HL-60/S4 (cell line): ENCODE data around the gene FCAMR.

Source experiments
- in situ Hi-C: fragments of 300-500 bp; cut with MboI; formaldehyde crosslinking; loops from 2 replicates; pipeline ENCODE4 v1.14.3; 2022; ENCODE audit warnings: low sequenced_read_pairs

Gene FCAMR

DNA sequence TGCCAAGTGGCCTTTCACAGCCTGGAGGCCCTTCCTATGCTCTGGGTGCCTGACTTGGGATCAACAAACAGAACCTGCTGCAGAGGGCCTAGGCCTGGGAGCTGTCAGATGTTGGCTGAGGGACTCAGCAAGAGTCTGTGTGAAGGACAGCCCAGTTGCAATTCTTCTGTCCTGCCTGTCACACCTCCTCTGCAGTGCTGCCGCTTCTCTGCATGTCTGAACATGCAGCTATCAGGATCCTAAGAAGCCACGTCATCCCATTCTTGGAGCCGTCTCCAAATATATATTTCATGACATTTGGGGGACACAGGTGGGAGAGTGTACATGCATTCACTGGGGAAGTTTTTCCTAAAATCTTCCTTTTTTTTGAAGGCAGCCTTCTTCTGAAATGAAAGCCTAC lies 8.6 kb downstream of the FCAMR start:
- in situ Hi-C loops: no loop called here

DNA sequence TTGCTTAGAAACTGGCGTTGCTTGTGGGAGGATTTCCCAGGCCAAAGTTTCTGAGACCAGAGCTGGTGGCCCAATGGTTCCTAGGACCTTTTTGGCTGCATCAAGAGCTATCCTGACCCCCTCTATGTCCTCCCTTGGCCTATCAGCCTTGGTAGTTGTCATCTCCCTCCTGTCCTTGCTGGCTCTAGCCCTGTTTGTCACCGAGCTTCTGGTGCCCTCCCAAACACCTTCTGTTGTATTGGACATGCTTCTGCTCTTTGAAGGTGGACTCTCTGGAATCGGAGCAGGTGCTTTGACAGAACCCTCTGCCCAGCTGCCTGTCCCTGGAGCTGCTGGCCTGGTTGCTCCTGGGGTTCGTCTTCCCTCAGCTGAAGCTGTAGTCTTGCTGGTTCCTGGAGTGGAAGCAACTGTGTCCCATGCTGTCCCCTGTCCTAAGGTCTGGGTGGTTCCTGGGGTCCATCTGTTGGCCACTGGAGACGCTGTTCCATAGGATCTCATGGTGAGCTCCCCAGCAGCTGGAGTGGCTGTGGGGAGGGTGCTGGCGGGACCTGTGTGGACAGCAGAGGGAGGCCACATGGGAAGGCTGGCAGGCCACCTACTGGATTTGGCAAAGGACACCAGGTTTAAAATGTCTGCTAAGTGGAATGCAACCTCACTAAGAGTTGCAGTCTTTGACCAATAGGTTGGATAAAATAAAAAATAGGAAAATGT lies 9.4 kb downstream of the FCAMR start:
- in situ Hi-C loops: no loop called here

DNA sequence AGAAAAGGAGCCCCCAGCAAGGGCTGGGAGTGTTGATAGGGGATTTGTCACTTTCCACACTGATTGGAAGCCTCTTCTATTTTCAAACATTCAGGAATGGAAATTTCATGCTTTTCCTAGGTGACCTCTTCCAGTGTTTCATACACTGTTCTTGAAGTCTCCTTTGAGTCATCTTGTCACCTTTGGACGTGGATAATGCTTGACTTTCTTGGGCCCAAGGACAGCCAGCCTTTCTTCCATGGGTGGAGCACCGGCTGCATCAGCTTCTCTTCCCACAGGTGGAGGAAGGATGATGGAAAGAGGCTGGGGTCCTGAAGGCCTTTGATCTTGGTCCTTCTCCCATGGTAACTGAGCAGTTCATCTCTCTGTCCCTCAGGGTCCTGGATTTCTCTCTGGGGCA lies 12.1 kb downstream of the FCAMR start:
- in situ Hi-C loops: no loop called here

DNA sequence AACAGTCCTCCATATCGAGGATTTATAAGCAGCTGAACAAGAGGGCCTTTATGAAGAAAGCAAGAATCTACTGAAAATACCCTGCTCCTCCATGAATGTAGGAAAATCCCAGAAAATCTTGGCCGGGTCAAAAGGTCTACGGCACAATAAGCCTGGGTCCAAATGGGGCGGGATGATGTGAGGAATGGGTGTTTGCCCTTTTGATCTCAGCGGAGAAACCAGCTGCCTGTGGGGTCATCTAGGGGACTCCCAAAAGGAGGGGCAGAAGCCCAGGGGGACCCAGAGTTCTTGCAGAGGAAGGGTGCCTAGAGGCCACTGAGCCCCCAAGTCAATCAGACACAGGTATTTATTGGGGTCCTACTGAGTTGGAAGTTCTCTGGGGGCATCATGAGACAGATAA lies 12.6 kb downstream of the FCAMR start:
- in situ Hi-C loops: no loop called here

DNA sequence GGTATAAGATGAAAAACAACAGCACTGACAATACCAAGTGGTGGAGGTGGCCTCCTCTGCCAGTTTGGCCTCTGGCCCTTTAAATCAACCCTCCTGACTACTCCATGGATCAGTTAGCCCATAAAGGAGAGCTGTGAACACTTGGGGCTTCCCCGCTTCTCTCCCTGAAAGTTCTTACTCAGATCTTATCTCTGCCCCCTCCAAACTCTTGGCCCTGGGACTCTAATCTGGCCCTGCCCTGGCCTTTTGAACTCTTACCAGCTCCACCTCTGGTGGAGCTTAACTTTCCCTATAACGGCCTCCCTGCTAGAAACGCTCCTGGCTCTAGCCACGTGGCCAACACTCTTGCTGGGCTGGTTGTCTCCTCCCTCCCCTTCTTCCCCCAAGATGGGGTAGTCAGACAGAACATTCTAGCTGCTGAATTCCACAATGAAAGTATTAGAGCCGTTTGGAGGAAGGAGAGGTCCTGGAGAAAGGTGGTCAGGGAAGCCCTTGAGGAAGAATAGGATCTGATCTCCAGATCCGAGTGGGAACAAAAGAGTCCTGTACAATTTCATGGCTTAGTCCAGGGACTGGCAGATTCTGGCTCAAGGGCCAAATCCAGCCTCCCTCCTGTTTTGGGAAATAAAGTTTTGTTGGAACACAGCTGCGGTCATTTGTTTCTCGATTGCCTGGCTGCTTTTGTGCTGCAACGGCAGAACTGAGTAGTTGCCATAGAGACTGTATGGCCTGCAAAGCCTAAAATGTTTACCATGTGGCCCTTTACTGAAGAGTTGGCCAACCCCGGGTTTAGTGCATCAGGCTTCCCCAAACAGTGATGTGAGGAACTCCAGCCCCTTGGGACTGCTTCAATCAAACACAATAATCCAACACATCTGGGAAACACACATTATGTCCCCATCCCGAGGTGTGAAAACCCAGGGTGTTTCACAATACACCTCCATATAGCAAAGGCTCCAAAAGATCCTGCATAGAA lies 14.5 kb downstream of the FCAMR start:
- in situ Hi-C loops: no loop called here

DNA sequence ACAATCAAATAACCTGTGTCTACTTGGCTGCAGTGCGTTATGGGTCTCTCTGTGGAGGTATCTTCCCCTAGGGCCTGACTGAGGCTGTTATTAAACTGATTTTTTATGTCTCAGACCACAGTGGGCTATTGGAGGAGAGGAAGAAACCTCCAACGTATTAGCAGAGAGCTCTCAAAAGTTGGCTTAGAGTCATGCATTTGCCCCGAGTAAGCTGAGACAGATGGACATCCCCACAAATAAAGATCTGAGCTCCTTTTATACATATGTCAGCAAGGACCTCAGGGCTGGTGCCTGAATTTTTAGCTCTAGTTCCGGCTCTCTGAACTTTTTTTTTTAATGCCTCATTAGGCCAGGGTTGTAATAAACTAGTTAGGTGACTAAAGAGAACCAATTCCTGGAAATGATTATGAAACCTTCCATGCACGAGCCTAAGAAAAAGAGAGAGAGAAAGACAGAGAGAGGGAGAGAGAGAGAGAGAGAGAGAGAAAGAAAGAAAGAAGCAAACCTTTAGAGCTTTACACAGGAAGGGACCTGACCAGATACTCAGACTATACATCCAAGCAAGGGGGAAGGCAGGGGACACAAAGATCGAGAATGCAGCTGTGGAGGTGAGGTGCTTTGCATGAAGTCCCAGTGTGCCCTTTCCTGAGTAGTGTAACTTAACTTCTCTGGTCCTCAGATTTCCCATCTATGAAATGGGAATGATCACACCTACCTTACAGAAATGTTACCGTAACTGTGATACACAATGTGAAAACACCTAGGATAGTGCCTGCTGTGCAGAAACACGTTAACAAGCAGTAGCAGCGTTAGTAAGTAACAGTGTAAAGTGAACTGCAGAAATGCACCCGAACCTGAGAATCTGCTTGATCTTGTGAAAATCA lies 15.6 kb downstream of the FCAMR start:
- in situ Hi-C loops: no loop called here

DNA sequence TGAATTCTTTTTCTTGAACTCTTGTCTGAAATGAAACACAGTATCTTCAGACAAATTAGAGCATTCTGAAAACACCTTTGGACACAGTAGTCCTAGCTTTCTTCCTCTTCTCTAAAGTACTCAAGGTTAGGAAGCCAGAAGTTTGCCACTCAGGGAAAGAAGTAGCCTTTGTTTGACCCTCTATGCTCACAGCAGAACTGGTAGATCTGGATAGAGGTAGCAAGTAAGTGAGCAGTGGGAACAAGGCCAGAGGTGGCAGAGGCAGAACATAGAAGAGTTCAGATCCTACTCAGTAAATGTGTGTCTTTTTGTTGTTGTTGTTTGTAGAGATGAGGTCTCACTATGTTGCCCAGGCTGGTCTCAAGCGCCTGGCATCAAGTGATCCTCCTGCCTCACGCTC lies 16.6 kb downstream of the FCAMR start:
- in situ Hi-C loops: no loop called here

DNA sequence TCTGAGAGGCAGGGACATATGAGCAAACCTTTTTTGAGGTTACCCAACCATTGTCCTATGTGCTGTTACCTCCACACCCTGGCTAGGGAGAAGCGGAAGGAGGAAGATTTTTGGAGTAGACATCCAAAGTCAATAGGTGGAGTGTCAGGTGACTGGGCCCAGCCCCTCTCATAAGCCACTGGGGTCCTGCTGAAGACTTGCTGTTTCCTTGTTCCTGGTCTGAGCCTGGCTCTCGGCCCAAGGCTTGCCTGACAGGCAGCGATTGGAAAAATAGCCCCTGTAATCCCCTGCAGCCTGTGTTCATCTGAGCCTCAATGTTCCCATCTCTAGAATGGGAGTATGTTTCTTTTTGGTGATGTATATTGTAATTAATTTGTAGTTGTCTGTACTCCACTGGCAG lies 17.1 kb downstream of the FCAMR start:
- in situ Hi-C loops: no loop called here

DNA sequence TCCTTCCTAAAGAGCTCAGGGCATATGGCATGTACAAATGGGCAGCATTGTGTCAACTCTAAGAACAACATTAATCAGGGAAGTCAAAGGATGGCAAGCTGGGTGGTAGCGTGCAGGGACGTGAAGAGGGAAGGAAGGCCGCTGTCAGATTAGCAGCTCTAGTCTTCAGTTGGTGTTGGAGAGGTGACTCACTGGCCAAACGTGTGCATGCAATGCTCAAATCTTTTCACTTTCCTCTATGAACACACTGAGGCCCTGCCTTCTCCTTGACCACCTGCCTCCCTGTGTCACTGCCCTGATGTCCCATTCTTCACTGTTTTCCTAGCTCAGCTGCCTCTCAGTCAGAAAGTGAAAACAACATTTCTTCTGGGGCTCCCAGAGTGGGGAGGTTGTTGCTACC lies 18.1 kb downstream of the FCAMR start:
- in situ Hi-C loops: no loop called here

DNA sequence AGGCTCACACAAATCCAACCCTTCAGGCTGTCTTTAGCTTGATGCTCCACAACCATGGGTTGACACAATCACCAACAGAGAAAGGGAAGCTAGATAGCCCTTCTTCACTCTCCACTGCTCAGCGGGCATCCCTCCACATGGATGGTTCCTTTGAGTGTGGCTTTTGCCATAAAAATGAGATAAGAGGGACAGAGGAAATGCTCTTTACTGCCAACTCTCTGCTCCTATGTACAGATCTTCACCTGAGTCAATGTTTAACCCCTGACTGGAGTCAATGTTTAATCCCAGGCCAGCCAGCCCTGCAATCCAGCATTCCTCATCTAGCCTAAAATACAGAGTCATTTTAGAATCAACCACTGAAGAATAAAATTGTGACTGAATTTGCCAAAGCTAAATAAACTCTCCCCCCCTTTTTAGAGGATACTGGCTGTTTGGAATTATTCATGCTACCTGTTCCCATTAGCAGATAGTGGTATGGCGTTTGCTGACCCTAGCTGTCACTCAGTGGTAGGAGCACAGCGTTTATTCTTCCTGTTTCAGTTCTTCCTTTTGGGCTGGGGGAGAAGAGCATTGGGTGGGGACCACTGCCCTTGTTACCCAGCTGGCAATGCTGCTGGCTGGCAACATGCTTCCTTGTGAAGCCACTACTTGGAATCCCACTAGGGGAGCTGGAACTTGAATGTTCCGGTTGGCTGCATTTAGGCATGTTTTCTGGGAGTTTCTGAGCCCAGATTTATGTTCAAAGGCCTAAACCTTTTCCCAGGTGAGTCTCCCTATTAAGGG lies 18.8 kb downstream of the FCAMR start:
- in situ Hi-C loops: no loop called here

DNA sequence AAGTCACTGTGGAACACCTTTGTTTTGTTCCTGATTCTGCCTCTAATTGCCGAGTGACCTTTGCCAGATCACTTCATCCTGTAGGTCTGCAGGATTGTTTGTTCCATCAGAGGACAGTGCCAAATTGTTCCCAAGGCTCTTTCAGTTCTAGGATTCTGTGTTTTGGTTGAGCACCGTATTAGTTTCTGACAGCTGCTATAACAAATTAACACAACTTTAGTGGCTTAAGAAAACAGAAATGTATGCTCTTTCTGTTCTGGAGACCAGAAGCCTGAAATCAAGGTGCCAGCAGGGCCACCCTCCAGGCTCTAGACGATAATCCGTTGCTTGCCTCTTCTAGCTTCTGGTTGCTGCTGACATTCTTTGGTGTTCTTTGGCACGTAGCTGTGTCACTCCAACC lies 20.6 kb downstream of the FCAMR start:
- in situ Hi-C loops: no loop called here

DNA sequence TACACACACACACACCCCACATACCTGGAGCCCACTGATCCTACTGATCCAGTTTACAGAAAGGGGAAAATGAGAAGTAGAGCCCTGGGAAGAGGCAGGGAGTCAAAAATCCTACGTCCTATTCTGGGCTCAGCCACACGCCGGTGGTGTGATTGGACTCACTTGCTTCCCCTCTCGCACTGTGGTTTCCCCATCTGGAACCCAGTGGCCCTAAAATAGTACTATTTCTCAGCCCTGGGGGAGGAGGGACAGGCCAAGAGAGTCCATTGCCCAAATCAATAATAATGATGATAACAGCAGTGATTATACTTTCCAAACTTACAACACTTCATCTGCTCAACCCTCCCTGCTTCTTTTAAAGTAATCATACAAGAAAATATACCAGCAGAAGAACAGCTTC lies 21.1 kb downstream of the FCAMR start:
- in situ Hi-C loops: no loop called here

DNA sequence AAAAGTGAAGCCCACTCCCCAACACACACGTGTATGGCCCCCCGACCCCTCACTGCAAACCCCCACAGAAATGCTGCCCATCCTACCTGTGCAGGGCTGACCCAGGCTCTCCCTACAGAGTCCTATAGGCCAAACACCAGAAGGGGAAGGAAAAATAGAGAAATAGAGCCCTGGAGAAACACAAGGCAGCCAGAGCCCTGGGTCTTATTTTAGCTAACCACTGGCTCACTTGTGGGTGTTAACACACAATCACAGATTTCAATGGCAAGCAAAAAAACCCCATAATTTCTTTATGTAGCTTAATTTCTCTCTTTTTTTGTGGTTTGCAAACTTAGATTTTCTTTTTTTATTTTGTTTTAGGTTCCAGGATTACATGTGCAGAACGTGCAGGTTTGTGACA lies 23.0 kb downstream of the FCAMR start:
- in situ Hi-C loops: no loop called here

DNA sequence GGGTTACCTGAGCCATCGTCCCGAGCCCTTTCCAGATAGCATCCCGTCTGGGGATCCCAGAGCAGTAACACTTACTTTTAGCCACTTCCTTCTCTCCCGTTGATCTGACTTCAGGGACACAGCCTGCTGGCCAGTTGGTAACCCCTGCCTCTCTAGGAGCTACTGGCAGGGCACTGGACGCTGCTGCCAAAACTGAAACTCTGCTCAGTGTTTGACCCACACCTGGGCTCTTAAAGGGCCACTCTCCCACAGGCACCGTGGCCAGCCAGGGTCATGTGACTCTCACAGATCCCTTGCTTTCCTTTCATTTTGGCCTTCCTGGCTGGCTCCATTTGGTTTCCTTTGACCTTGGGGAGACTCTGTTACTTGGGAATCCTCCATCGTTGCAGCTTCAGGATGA lies 24.0 kb downstream of the FCAMR start, which contains the start of gene PIGR:
PIGR (minus strand) TSS at position 206 of the 400 bp plus-strand sequence. CDS start 5,935 bp downstream, outside the sequence.
- in situ Hi-C loops: no loop called here

DNA sequence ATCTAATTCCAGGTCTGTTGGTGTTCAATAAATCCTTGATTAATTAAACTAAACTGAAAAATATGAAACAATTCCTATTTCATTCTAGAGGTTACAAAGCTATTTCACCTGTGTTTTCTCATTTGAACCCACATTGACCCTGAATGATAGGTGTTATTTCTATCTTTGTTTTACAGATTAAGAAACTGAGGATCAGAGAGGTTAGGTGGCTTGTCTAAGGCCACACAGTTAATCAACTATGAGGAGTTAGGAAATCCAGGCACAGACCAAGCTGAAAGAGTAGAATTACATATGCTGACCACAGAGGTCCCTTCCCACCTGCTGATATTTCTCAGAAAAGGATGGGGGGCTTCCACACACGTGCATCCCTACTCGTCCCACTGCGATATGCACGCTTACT lies 24.5 kb downstream of the FCAMR start:
- in situ Hi-C loops: no loop called here

DNA sequence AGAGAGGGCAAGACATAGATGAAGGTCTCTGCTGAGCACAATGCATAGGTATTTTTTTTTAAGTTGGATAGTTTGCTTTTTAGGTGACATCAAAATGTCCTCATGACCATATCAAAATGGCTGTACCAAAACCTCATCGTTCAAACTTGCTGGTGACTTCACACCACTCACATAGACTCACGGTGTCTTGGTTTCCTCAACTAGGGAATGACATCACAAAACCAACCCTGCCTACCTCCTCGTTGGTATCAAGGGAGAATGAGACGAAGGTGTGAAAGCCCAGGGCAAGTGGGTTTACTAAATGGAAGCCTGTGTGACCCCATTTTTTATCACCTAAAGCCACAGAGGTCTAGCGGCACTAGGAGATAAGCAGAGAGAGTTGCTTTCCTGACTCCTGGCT lies 25.6 kb downstream of the FCAMR start:
- in situ Hi-C loops: no loop called here

DNA sequence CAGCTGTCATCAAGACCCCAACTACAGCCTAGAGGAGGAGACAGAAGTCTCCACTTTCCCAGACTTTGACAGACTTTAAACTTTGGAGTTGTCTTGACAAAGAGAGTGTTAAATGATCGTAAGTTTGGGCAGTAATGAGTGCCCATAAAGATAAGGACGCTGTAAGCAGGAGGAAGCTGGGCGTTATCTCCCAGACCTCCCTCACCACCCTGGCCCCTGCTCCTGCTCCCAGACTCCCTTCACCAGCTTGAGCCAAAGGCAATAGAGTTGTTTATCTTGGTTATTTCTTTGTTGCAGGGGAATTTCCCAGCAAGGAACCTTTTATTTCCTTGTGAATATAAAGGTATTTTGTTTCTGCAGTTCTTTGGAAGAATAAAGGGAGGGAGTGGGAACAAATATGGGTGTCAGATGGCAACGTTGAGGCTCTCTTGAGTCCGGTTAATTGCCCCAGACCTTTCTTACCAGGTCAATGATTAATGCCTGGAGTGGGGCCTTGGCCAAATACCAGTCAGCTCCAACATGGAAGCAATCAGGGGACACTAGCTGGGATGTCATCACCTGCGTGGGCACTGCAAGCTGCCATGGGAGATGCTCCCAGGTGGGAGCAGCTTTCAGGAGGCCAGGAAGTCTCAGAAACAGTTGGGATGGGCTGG lies 28.4 kb downstream of the FCAMR start:
- in situ Hi-C loops: no loop called here

DNA sequence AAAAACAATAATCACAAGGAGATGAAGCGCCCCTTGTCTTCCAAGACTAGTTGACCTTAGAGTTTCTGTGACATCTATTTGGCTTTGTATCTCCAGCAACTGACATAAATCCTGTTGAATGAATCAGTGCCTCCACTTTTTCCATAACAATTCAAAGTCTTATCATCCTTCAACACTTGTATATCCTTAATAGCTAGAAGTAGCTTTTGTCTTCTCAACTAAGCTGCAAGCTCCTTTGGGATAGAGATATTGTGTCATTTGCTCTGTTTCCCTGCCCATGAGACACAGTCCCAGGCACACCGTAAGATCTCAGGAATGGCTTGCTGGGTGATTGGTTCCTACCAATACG lies 29.7 kb downstream of the FCAMR start:
- in situ Hi-C loops: no loop called here

DNA sequence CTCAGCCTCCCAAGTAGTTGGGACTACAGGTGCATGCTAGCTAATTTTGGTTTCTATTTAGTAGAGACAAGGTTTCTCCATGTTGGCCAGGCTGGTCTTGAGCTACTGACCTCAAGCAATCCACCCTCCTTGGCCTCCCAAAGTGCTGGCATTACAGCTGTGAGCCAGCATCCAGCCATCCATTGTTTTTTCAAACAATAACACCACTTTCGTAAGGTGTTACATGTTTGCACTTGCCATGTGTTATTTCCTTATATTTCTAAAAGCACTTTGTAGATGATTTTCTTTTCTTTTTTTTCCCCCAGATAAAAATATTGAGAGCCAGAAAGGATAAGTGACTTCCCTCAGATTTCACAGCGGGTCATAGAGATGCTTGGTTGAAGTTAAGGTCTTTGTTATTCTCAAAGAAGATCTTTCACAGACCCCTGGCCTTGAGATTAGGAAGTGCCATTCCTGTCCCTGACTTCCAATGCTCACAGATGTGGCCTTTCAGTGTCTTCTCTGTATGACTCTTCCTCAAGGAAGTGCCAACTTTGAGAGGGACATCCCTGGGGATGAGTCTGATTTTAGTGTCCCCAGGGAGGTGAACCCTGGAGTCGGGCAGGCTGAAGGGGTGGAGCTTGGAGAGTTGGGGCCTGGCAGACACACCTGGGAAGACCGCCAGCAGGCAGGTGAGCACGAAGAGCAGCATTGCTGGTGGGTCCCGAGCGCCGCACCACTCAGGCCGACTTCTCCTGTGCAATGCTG lies 30.2 kb downstream of the FCAMR start:
- in situ Hi-C loops: loop anchor here (10.0 kb wide), 2 partner anchors 45 to 135 kb away; no protein-coding TSS in a partner anchor
